Measurements from ENCODE around the gene NCL.

GRCh38 chr2:231458368-231458767 lies 5.9 kb downstream of the NCL start:
- no peak for TF ChIP-seq CTCF (conservative IDR thresholded peaks at IDR 0.05; ENCODE audit: low read depth, low read length)
- TF ChIP-seq EZH2 (IDR thresholded peaks at IDR 0.05; ENCODE audit: borderline replicate concordance, low read depth, low read length, poor library complexity, severe bottlenecking) = no peak

Data from A673 (cell line).